Fibroblast of lung (primary cell): ENCODE data around the gene SEMA5B. TPM values are rescaled to one million over a fixed set of nuclear protein-coding genes. Genes with fewer than 3 reads are reported as not detected.

ENCODE experiments used
- DNase-seq, 2 donors: peaks; one replicate each; pipeline versions ENCODE4 v3.0.0 to v3.0.0-alpha.2; 2010; ENCODE audit warnings: low read depth in 2 of 2
- H2AFZ ChIP-seq: 2 replicates; pipeline ENCODE4 v1.5.1; 2012; ENCODE audit warnings: low read length, control low read depth, inconsistent platforms
- H3K27ac ChIP-seq: 2 replicates; pipeline ENCODE4 v1.5.1; 2011; ENCODE audit warnings: low read length, control low read depth; ENCODE audit not compliant: insufficient read depth
- H3K27me3 ChIP-seq: 2 replicates; pipeline ENCODE4 v1.5.1; 2011; ENCODE audit warnings: mild to moderate bottlenecking, low read length; ENCODE audit not compliant: control insufficient read depth, insufficient read depth
- H3K36me3 ChIP-seq: 2 replicates; pipeline ENCODE4 v1.5.1; 2011; ENCODE audit warnings: low read length; ENCODE audit not compliant: control insufficient read depth, insufficient read depth
- H3K4me1 ChIP-seq: 2 replicates; pipeline ENCODE4 v1.5.1; 2011; ENCODE audit warnings: low read length; ENCODE audit not compliant: control insufficient read depth, insufficient read depth; ENCODE audit errors: extremely low read depth
- H3K4me2 ChIP-seq: 2 replicates; pipeline ENCODE4 v1.5.1; 2011; ENCODE audit warnings: low read length, control low read depth; ENCODE audit not compliant: insufficient read depth; ENCODE audit errors: extremely low read depth
- H3K4me3 ChIP-seq, 4 experiments: fragments of 200-600 bp in 1 of 4; sonication (generic) in 1 of 4; replicated peaks in 1 of 4; 2 replicates each; pipeline ENCODE4 v1.5.1; 2011 to 2016; ENCODE audit warnings: low read length in 4 of 4, low read depth in 3 of 4, mild to moderate bottlenecking in 3 of 4, control low read depth in 2 of 4, inconsistent platforms in 1 of 4, mixed read lengths in 1 of 4; ENCODE audit not compliant: insufficient read depth in 1 of 4; ENCODE audit errors: control extremely low read depth in 1 of 4
- H3K79me2 ChIP-seq: 2 replicates; pipeline ENCODE4 v1.5.1; 2012; ENCODE audit warnings: mild to moderate bottlenecking, low read length, inconsistent platforms; ENCODE audit not compliant: control insufficient read depth, insufficient read depth
- H3K9ac ChIP-seq: 2 replicates; pipeline ENCODE4 v1.5.1; 2011; ENCODE audit warnings: mild to moderate bottlenecking, low read length, control low read depth; ENCODE audit not compliant: insufficient read depth
- H3K9me3 ChIP-seq: 2 replicates; pipeline ENCODE4 v1.5.1; 2012; ENCODE audit warnings: low read depth, low read length; ENCODE audit not compliant: control insufficient read depth, insufficient read depth
- H4K20me1 ChIP-seq: 2 replicates; pipeline ENCODE4 v1.5.1; 2011; ENCODE audit warnings: low read length; ENCODE audit not compliant: control insufficient read depth, insufficient read depth; ENCODE audit errors: extremely low read depth
- EZH2 ChIP-seq: IDR thresholded peaks from 2 replicates; pipeline ENCODE4 v1.5.1; 2012; ENCODE audit warnings: low read length, control low read depth, mild to moderate bottlenecking; ENCODE audit errors: missing control alignments
- polyA plus RNA-seq, 2 donors: library from polyadenylated mRNA; depleted of rRNA in 1 of 2; stranded (reverse) in 1 of 2; unstranded in 1 of 2; fragments of >200 nt; gene quantifications; 2 replicates each; pipeline ENCODE4 v1.2.1, GENCODE V29; 2011 to 2012; ENCODE audit warnings: missing spikeins in 1 of 2
- total RNA-seq: library from RNA; depleted of rRNA; stranded (reverse); fragments of >200 nt; gene quantifications from 2 replicates; pipeline ENCODE4 v1.2.1, GENCODE V29; 2014
- TF ChIP-seq, protein P1 (sequence below), 2 donors: IDR thresholded peaks in 1 of 2; conservative IDR thresholded peaks in 1 of 2; 1 replicate in 1 of 2; 2 replicates in 1 of 2; pipeline ENCODE4 v1.5.1; 2011 to 2012; ENCODE audit warnings: low read length in 2 of 2, control low read depth in 1 of 2, inconsistent platforms in 1 of 2, low read depth in 1 of 2, mild to moderate bottlenecking in 1 of 2

SEMA5B gene
- total and polyA plus RNA-seq, 2 donors (not counting 1 experiment from before 2014, with no cell fraction given): not detected

DNA sequence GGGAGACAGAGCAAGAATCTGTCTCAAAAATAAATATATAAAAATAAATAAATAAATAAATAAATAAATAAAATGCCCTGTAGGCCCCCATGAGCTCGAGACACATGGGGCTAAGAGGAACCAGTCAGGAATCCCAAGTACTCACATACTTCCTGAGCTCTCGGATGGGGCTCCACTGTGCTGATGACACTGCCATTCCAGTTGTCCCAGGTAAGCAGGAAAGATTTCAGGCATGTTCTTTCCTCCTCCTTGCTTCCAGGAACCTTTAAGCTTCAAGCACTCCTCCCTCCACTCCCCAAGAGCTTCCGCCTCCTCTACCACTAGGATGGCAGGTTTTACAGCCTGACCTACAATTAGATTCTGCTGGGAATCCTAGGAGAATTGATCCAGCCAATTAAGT is 119.3 kb downstream of the SEMA5B start:
- H3K4me2 ChIP-seq: no peak overlapping the region
- no peak overlapping the region for H3K4me3 ChIP-seq
- H3K9ac ChIP-seq: no peak overlapping the region
- TF ChIP-seq EZH2: no peak
- TF ChIP-seq, protein P1, sequence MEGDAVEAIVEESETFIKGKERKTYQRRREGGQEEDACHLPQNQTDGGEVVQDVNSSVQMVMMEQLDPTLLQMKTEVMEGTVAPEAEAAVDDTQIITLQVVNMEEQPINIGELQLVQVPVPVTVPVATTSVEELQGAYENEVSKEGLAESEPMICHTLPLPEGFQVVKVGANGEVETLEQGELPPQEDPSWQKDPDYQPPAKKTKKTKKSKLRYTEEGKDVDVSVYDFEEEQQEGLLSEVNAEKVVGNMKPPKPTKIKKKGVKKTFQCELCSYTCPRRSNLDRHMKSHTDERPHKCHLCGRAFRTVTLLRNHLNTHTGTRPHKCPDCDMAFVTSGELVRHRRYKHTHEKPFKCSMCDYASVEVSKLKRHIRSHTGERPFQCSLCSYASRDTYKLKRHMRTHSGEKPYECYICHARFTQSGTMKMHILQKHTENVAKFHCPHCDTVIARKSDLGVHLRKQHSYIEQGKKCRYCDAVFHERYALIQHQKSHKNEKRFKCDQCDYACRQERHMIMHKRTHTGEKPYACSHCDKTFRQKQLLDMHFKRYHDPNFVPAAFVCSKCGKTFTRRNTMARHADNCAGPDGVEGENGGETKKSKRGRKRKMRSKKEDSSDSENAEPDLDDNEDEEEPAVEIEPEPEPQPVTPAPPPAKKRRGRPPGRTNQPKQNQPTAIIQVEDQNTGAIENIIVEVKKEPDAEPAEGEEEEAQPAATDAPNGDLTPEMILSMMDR (conservative IDR thresholded peaks at IDR 0.05 in 1 of 2, IDR thresholded peaks at IDR 0.05 in 1 of 2; ENCODE audit: low read depth in 1 of 2, low read length in 2 of 2): no peak
- H3K79me2 ChIP-seq: no peaks in the 10 kb centered on the region
- H3K27me3 ChIP-seq: peaks cover 6% of the 10 kb centered on the region
- no peak overlapping the region for H2AFZ ChIP-seq
- no peaks in the 10 kb centered on the region for H3K36me3 ChIP-seq
- no peaks in the 10 kb centered on the region for H3K9me3 ChIP-seq
- DNase-seq: no peak
- H4K20me1 ChIP-seq: no peaks in the 10 kb centered on the region
- no peak overlapping the region for H3K27ac ChIP-seq
- no peaks in the 10 kb centered on the region for H3K4me1 ChIP-seq

DNA sequence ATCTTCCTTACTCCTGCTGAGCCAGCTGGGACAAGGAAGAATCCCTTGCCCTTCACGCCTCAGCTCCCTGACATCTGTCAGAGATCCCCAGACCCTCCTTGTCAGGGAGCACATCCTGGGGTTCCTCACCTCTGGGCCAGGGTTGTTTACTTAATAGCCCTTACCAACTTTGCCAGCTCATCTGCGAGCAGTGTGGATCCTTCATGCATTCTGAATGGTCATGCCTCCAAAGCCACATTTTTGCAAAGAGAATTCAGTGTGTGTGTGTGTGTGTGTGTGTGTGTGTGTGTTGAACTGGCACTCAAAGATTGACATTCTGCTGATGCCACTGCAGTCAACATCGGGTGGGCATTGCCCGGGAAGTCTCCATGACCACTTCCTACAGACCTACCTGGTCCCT is 120.1 kb downstream of the SEMA5B start:
- H3K4me2 ChIP-seq: no peak overlapping the region
- DNase-seq: no peak
- H3K36me3 ChIP-seq: no peaks in the 10 kb centered on the region
- H4K20me1 ChIP-seq: no peaks in the 10 kb centered on the region
- TF ChIP-seq, protein P1 (conservative IDR thresholded peaks at IDR 0.05 in 1 of 2, IDR thresholded peaks at IDR 0.05 in 1 of 2; ENCODE audit: low read depth in 1 of 2, low read length in 2 of 2): no peak
- TF ChIP-seq EZH2: no peak
- H3K9me3 ChIP-seq: no peaks in the 10 kb centered on the region
- H2AFZ ChIP-seq: no peak overlapping the region
- H3K27me3 ChIP-seq: peaks cover 6% of the 10 kb centered on the region
- no peak overlapping the region for H3K9ac ChIP-seq
- H3K4me3 ChIP-seq: no peak overlapping the region
- no peaks in the 10 kb centered on the region for H3K79me2 ChIP-seq
- no peak overlapping the region for H3K27ac ChIP-seq
- H3K4me1 ChIP-seq: no peaks in the 10 kb centered on the region

DNA sequence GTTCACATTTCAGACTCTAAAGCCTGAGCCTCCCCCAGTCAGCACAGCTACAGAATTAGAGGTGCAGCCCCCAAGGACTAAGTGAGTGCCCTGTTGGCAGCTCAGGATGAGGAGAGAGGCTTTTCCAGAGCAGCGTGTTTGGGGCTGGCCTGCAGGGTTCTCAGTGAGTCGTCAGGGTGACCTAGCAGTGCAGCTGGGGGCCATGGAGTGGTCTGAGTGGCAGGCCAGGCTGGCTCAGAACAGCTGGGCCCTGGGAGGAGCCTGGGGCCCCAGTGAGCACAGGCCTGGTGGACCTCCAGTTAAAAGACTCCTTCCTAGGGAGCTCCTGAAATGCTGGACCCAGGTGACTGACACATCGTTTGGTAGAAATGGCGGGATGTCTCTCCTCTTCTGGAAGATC is 124.4 kb downstream of the SEMA5B start:
- Histone ChIP-seq H3K27me3 (peaks cover 5% of the 10 kb centered on the region), H3K9me3 (no peaks in the 10 kb centered on the region), H3K27ac (no peak overlapping the region), H3K36me3 (no peaks in the 10 kb centered on the region), H4K20me1 (no peaks in the 10 kb centered on the region), H3K79me2 (no peaks in the 10 kb centered on the region), H3K4me3 (no peak overlapping the region), H2AFZ (no peak overlapping the region), H3K9ac (no peak overlapping the region), H3K4me1 (no peaks in the 10 kb centered on the region), H3K4me2 (no peak overlapping the region)
- TF ChIP-seq EZH2: no peak
- TF ChIP-seq, protein P1 (conservative IDR thresholded peaks at IDR 0.05 in 1 of 2, IDR thresholded peaks at IDR 0.05 in 1 of 2; ENCODE audit: low read depth in 1 of 2, low read length in 2 of 2): no peak
- DNase-seq: no peak
